SJSA1 (cell line): ENCODE results near the gene ANKRD52. TPM values are rescaled to one million over a fixed set of nuclear protein-coding genes. Genes with fewer than 3 reads are reported as not detected.
"Not testable (repeated sequence)": the region's sequence is repeated elsewhere in the genome, so short reads cannot be mapped to it uniquely, and the experiment has no call there.

ENCODE experiments used
- DNase-seq, 2 experiments: peaks; one replicate each; pipeline ENCODE4 v3.0.0-alpha.2; 2015 to 2020; ENCODE audit warnings: low spot score in 2 of 2, low read depth in 1 of 2
- H3K27ac ChIP-seq: fragments of 250-450 bp; sonication (Bioruptor Pico); 2 replicates; pipeline ENCODE4 v1.5.1; 2020; ENCODE audit warnings: mild to moderate bottlenecking, moderate library complexity
- H3K27me3 ChIP-seq: fragments of 250-450 bp; sonication (Bioruptor Pico); replicated peaks from 2 replicates; pipeline ENCODE4 v1.5.1; 2020; ENCODE audit warnings: mild to moderate bottlenecking, moderate library complexity
- H3K36me3 ChIP-seq: fragments of 250-450 bp; sonication (Bioruptor Pico); 2 replicates; pipeline ENCODE4 v1.5.1; 2020; ENCODE audit warnings: mild to moderate bottlenecking
- H3K4me1 ChIP-seq: fragments of 250-450 bp; sonication (Bioruptor Pico); replicated peaks from 2 replicates; pipeline ENCODE4 v1.6.1; 2021; ENCODE audit warnings: mild to moderate bottlenecking
- H3K4me3 ChIP-seq: fragments of 250-450 bp; sonication (Bioruptor Pico); 2 replicates; pipeline ENCODE4 v1.5.1; 2020; ENCODE audit warnings: mild to moderate bottlenecking
- H3K9me3 ChIP-seq: fragments of 250-450 bp; sonication (Bioruptor Pico); replicated peaks from 2 replicates; pipeline ENCODE4 v1.5.1; 2020; ENCODE audit warnings: mild to moderate bottlenecking
- total RNA-seq: library from RNA; depleted of rRNA; stranded (reverse); fragments of >200 nt; shearing (Covaris generic); gene quantifications from 2 replicates; pipeline ENCODE4 v1.2.3, GENCODE V29; 2014

Gene ANKRD52
- total RNA-seq, 1 experiment from 2014 or later = 12.7 TPM

DNA sequence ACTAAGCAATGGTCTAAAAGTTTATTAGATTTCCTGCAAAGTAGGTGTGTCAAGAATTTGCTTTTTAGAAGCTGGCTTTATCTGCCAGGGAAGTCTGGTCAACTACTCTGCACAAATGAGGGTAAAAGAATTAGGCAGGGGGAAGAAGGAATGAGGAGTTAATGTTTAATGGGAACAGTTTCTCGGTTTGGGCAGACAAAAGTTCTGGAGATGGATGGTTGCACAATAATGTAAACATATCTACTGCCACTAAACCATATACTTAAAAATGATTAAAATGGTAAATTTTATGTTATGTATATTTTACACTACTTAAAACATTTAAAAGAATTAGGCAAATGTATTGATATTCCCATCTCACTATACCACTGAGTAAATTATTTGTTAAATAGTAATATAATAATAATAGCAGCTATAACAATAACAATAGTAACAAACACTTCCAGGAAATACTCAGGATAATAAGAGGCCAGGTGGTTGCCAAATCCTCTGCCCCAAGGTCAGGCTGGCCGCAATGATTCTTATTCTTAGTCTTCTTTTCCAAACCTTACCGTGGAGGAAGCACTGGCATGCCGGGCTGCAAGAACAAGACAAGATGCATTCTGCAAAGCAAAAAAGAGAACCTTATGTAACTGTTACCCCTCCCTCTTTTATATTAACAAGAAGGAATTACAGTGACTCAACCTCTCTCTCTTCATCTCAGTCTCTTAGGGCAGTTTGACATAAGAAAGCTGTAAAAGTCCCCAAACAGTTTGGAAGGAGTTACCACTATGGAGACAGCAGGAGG is 28.1 kb upstream of the ANKRD52 start:
- H3K9me3 ChIP-seq = no peaks in the 10 kb centered on the region
- no peak overlapping the region for H3K4me3 ChIP-seq
- no peaks in the 10 kb centered on the region for H3K27me3 ChIP-seq
- H3K4me1 ChIP-seq = no peaks in the 10 kb centered on the region
- H3K27ac ChIP-seq = no peak overlapping the region
- no peak for DNase-seq
- H3K36me3 ChIP-seq = peaks cover 84% of the 10 kb centered on the region

DNA sequence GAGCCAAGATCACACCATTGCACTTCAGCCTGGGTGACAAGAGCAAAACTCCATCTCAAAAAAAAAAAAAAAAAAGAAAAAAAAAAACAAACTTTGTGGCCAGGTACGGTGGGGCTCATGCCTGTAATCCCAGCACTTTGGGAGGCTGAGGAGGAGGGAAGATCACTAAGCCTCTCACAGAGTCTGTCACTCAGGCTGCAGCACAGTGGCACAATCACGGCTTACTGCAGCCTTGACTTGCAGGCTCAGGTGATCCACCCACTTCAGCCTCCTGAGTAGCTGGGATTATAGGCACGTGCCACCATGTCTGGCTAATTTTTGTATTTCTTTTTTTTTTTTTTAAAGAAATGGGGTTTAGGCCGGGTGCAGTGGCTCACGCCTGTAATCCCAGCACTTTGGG is 26.1 kb upstream of the ANKRD52 start:
- DNase-seq, H3K4me3 ChIP-seq, H3K27me3 ChIP-seq, H3K9me3 ChIP-seq, H3K4me1 ChIP-seq, H3K27ac ChIP-seq: not testable (repeated sequence)
- H3K36me3 ChIP-seq = peaks cover 85% of the 10 kb centered on the region

DNA sequence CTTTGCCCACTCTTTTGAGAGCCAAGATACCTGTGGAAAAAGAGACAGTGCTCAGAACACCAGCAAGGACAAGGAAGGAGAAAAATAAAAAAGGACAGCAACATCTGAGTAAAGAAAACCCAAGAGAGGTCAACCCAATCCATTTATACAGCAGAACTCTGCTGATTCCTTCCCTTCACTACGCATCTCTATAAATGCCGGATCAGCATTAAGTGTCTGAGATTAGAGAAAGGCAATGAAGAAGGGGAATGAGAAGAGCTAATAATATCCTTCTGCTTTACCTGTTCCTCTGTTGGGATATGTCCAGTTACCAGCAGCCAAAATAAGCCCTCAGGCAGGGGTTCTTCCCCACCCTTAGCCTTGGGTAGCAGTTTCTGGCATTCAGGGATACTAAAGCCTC is 24.4 kb upstream of the ANKRD52 start:
- Histone ChIP-seq H3K4me1 (no peaks in the 10 kb centered on the region), H3K9me3 (no peaks in the 10 kb centered on the region), H3K36me3 (peaks cover 93% of the 10 kb centered on the region), H3K4me3 (no peak overlapping the region), H3K27ac (no peak overlapping the region), H3K27me3 (no peaks in the 10 kb centered on the region)
- no peak for DNase-seq

DNA sequence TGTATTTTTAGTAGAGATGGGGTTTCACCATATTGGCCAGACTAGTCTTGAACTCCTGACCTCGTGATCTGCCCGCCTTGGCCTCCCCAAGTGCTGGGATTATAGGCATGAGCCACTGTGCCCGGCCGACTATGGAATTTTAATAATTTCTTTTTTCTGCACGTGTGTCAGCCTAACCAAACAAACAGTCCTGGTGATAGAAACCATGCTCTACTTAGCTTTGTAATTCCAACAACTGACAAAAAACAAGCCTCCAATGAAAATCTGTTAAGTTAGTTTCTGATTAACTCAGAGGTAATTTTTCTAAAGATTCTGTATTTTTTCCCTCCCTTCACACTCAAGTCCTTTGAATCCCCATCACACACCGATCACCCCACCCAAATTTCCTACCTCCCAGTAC is 23.8 kb upstream of the ANKRD52 start:
- no peaks in the 10 kb centered on the region for H3K27me3 ChIP-seq
- no peak overlapping the region for H3K27ac ChIP-seq
- no peaks in the 10 kb centered on the region for H3K9me3 ChIP-seq
- peaks cover 93% of the 10 kb centered on the region for H3K36me3 ChIP-seq
- no peaks in the 10 kb centered on the region for H3K4me1 ChIP-seq
- no peak for DNase-seq
- no peak overlapping the region for H3K4me3 ChIP-seq

- Histone ChIP-seq H3K9me3 (no peaks in the 10 kb centered on the region), H3K4me1 (no peaks in the 10 kb centered on the region), H3K4me3 (no peak overlapping the region), H3K27ac (no peak overlapping the region), H3K36me3 (peaks cover 93% of the 10 kb centered on the region), H3K27me3 (no peaks in the 10 kb centered on the region)
- no peak for DNase-seq
Measured at GRCh38 chr12:56280849-56281248, 22.7 kb upstream of the ANKRD52 start.

DNA sequence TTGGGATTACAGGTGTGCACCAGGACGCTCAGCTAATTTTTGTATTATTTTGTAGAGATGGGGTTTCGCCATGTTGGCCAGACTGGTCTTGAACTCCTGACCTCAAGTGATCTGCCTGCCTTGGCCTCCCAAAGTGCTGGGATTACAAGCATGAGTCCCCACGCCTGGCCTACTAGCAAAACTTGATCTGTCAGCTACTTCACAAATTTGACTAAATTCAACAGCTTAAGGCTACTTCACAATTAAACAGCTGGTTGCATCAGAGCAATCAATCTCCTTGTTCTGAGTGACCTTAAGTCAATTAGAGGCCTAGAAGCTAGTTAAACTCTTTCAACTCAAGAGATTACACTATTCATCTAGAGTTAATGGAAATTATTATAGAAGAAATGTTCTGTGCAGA is 20.7 kb upstream of the ANKRD52 start:
- Histone ChIP-seq H3K27ac (no peak overlapping the region), H3K4me3 (no peak overlapping the region)

GRCh38 chr12:56274299-56274698 is 16.1 kb upstream of the ANKRD52 start:
- no peak for DNase-seq
- Histone ChIP-seq H3K4me3 (no peak overlapping the region), H3K27me3 (no peaks in the 10 kb centered on the region), H3K9me3 (no peaks in the 10 kb centered on the region), H3K27ac (no peak overlapping the region), H3K4me1 (no peaks in the 10 kb centered on the region), H3K36me3 (peaks cover 87% of the 10 kb centered on the region)

More for the DNA sequence above, 20.7 kb upstream of the ANKRD52 start:
- Histone ChIP-seq H3K9me3 (no peaks in the 10 kb centered on the region), H3K4me1 (no peaks in the 10 kb centered on the region), H3K27me3 (no peaks in the 10 kb centered on the region), H3K36me3 (peaks cover 95% of the 10 kb centered on the region)
- no peak for DNase-seq

DNA sequence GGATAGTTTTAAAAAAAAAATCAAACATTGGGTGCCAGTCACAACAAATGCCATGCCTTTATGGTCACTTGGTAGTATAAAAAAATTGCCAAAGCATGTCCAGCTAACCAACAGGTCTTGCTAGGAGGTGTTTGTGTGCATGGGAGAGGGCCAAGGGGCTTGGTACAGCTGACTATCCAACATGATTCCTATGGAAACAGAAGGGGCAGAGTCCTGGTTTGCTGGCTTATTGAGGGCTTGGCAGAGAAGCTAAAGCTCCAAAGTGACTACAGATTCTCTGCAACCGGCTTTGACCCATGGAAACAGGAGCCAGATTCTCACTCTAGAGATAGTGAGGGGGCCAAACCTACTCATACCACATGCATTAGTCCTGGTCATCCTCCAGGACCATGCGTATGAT is 14.3 kb upstream of the ANKRD52 start:
- not testable (repeated sequence) for H3K9me3 ChIP-seq, H3K4me1 ChIP-seq, H3K27ac ChIP-seq, DNase-seq, H3K4me3 ChIP-seq, H3K27me3 ChIP-seq
- peaks cover 72% of the 10 kb centered on the region for H3K36me3 ChIP-seq

GRCh38 chr12:56271031-56271430 is 12.8 kb upstream of the ANKRD52 start:
- Histone ChIP-seq H3K27me3 (no peaks in the 10 kb centered on the region), H3K4me1 (peaks cover 9% of the 10 kb centered on the region), H3K36me3 (peaks cover 61% of the 10 kb centered on the region), H3K4me3 (no peak overlapping the region), H3K9me3 (no peaks in the 10 kb centered on the region), H3K27ac (no peak overlapping the region)
- DNase-seq = peak in 1 of 2 experiments; percentile 30

GRCh38 chr12:56267443-56268071 is 9.4 kb upstream of the ANKRD52 start:
- H3K9me3 ChIP-seq = no peaks in the 10 kb centered on the region
- DNase-seq = no peak
- H3K27me3 ChIP-seq = no peaks in the 10 kb centered on the region
- no peak overlapping the region for H3K27ac ChIP-seq
- H3K36me3 ChIP-seq = peaks cover 29% of the 10 kb centered on the region
- peak overlapping the region; percentile 65 for H3K4me3 ChIP-seq
- peaks cover 9% of the 10 kb centered on the region for H3K4me1 ChIP-seq

- peak; percentile 89 to 94 for DNase-seq
- Histone ChIP-seq H3K4me1 (peaks cover 14% of the 10 kb centered on the region), H3K4me3 (peak within 1 kb of the TSS; percentile 65)
Measured at GRCh38 chr12:56266693-56267442, 8.7 kb upstream of the ANKRD52 start, which contains the start of gene COQ10A. COQ10A (plus strand) TSS chr12:56266942; CDS start chr12:56267119, 177 bp downstream.

GRCh38 chr12:56266068-56266692 is 8.0 kb upstream of the ANKRD52 start:
- H3K9me3 ChIP-seq, DNase-seq, H3K27ac ChIP-seq, H3K27me3 ChIP-seq: not testable (repeated sequence)
- peak overlapping the region; percentile 65 for H3K4me3 ChIP-seq
- peaks cover 21% of the 10 kb centered on the region for H3K4me1 ChIP-seq
- peaks cover 22% of the 10 kb centered on the region for H3K36me3 ChIP-seq

More at GRCh38 chr12:56266693-56267442, 8.7 kb upstream of the ANKRD52 start, which contains the start of gene COQ10A:
- Histone ChIP-seq H3K27me3 (no peaks in the 10 kb centered on the region), H3K27ac (peak within 1 kb of the TSS; percentile 78), H3K36me3 (peaks cover 27% of the 10 kb centered on the region), H3K9me3 (no peaks in the 10 kb centered on the region)

GRCh38 chr12:56262955-56263354 is 4.8 kb upstream of the ANKRD52 start:
- H3K27me3 ChIP-seq, H3K9me3 ChIP-seq, H3K27ac ChIP-seq, H3K4me3 ChIP-seq, H3K36me3 ChIP-seq, DNase-seq: not testable (repeated sequence)
- H3K4me1 ChIP-seq = peaks cover 34% of the 10 kb centered on the region
